H1 (cell line): ENCODE results near the gene PAK2. TPM values are rescaled to one million over a fixed set of nuclear protein-coding genes. Genes with fewer than 3 reads are reported as not detected.

Experiments used
- CTCF ChIA-PET: fragments of 300-600 bp; sonication (Branson Sonifier 250); formaldehyde crosslinking; loops from one replicate; lab custom pipeline; 2021; ENCODE audit not compliant: partially characterized antibody; lab: Charles Lee
- POLR2A ChIA-PET: fragments of 300-600 bp; sonication (Branson Sonifier 250); formaldehyde crosslinking; loops from one replicate; lab custom pipeline; 2021; ENCODE audit warnings: inconsistent platforms; ENCODE audit not compliant: partially characterized antibody; lab: Charles Lee
- DNase-seq, 2 experiments: peaks; one replicate each; pipeline versions ENCODE4 v3.0.0 to v3.0.0-alpha.2; 2010 to 2022; ENCODE audit warnings: low spot score in 2 of 2, low read depth in 1 of 2, mixed read lengths in 1 of 2
- FAIRE-seq: peaks from 2 replicates; lab custom pipeline; 2011; peaks lifted over from hg19 to GRCh38; lab: Jason Lieb, UNC
- H2AFZ ChIP-seq: 2 replicates; pipeline ENCODE4 v1.8.1; 2012; ENCODE audit warnings: low read length, inconsistent platforms
- H2AK5ac ChIP-seq: 2 replicates; pipeline ENCODE4 v1.6.1; 2013; ENCODE audit warnings: low read depth, low read length
- H2BK120ac ChIP-seq: replicated peaks from 2 replicates; pipeline ENCODE3; 2013; ENCODE audit warnings: low read depth, low read length, inconsistent platforms
- H2BK12ac ChIP-seq: 2 replicates; pipeline ENCODE4 v1.6.1; 2013; ENCODE audit warnings: low read depth, low read length
- H2BK15ac ChIP-seq: 2 replicates; pipeline ENCODE4 v1.6.1; 2013; ENCODE audit warnings: low read length
- H2BK20ac ChIP-seq: 2 replicates; pipeline ENCODE4 v1.6.1; 2013; ENCODE audit warnings: low read length
- H2BK5ac ChIP-seq: 2 replicates; pipeline ENCODE4 v1.6.1; 2013; ENCODE audit warnings: low read depth, low read length
- H3K14ac ChIP-seq: 2 replicates; pipeline ENCODE4 v1.6.1; 2013; ENCODE audit warnings: inconsistent platforms; ENCODE audit not compliant: insufficient read length
- H3K18ac ChIP-seq: 2 replicates; pipeline ENCODE4 v1.6.1; 2013; ENCODE audit warnings: low read length; ENCODE audit errors: extremely low read depth
- H3K23ac ChIP-seq: 2 replicates; pipeline ENCODE4 v1.6.1; 2013; ENCODE audit warnings: inconsistent platforms; ENCODE audit not compliant: insufficient read length
- H3K23me2 ChIP-seq: 2 replicates; pipeline ENCODE4 v1.6.1; 2013; ENCODE audit warnings: low read depth, low read length
- H3K27ac ChIP-seq: 2 replicates; pipeline ENCODE4 v1.6.1; 2011; ENCODE audit warnings: low read depth, low read length, inconsistent platforms
- H3K27me3 ChIP-seq, 4 experiments: replicated peaks in 1 of 4; 1 replicate in 1 of 4; 2 replicates in 3 of 4; pipeline versions ENCODE4 v1.6.1 to v1.8.1; 2011 to 2013; ENCODE audit warnings: low read length in 3 of 4, mild to moderate bottlenecking in 3 of 4, inconsistent platforms in 2 of 4, mixed read lengths in 2 of 4, moderate library complexity in 1 of 4; ENCODE audit not compliant: control insufficient read depth in 3 of 4, insufficient read depth in 3 of 4; ENCODE audit errors: extremely low read depth in 1 of 4
- H3K36me3 ChIP-seq, 4 experiments: 2 replicates each; pipeline versions ENCODE4 v1.6.1 to v1.8.1; 2011 to 2013; ENCODE audit warnings: mild to moderate bottlenecking in 4 of 4, low read length in 3 of 4, moderate library complexity in 2 of 4, control low read depth in 1 of 4, inconsistent platforms in 1 of 4; ENCODE audit not compliant: insufficient read depth in 4 of 4, control insufficient read depth in 2 of 4
- H3K4ac ChIP-seq: replicated peaks from 2 replicates; pipeline ENCODE3; 2013; ENCODE audit warnings: low read length, low read depth, mixed read lengths, inconsistent platforms; ENCODE audit not compliant: insufficient read length
- H3K4me1 ChIP-seq, 4 experiments: replicated peaks in 1 of 4; 1 replicate in 1 of 4; 2 replicates in 3 of 4; pipeline versions ENCODE4 v1.6.1 to v1.8.1; 2011 to 2013; ENCODE audit warnings: low read length in 3 of 4, inconsistent platforms in 2 of 4, mixed read lengths in 1 of 4; ENCODE audit not compliant: insufficient read depth in 4 of 4, control insufficient read depth in 3 of 4
- H3K4me2 ChIP-seq, 2 experiments: 2 replicates each; pipeline versions ENCODE4 v1.6.1 to v1.8.1; 2011 to 2013; ENCODE audit warnings: low read depth in 2 of 2, low read length in 2 of 2, control low read depth in 1 of 2, inconsistent platforms in 1 of 2, mild to moderate bottlenecking in 1 of 2; ENCODE audit not compliant: insufficient read depth in 1 of 2
- H3K4me3 ChIP-seq, 4 experiments: fragments of 200-600, 300-600 bp in 1 of 4; sonication (generic), shearing (Covaris generic), sonication (Bioruptor Twin) in 1 of 4; 2 replicates each; pipeline versions ENCODE4 v1.5.1 to v1.8.1; 2011 to 2016; ENCODE audit warnings: low read length in 4 of 4, low read depth in 3 of 4, control low read depth in 2 of 4, inconsistent platforms in 2 of 4, mild to moderate bottlenecking in 2 of 4, mixed read lengths in 1 of 4, moderate library complexity in 1 of 4; ENCODE audit not compliant: insufficient read depth in 2 of 4; ENCODE audit errors: extremely low read depth in 1 of 4
- H3K56ac ChIP-seq: replicated peaks from 2 replicates; pipeline ENCODE3; 2013; ENCODE audit warnings: low read depth, mild to moderate bottlenecking, mixed read lengths, low read length, inconsistent platforms; ENCODE audit not compliant: insufficient read length
- H3K79me1 ChIP-seq: 2 replicates; pipeline ENCODE4 v1.6.1; 2013; ENCODE audit warnings: low read depth, low read length, control low read depth
- H3K79me2 ChIP-seq, 2 experiments: 2 replicates each; pipeline versions ENCODE4 v1.6.1 to v1.8.1; 2012 to 2013; ENCODE audit warnings: low read length in 2 of 2, mild to moderate bottlenecking in 2 of 2, inconsistent platforms in 1 of 2; ENCODE audit not compliant: insufficient read depth in 2 of 2, control insufficient read depth in 1 of 2
- H3K9ac ChIP-seq, 4 experiments: replicated peaks in 1 of 4; 1 replicate in 1 of 4; 2 replicates in 3 of 4; pipeline versions ENCODE4 v1.6.1 to v1.8.1; 2011 to 2013; ENCODE audit warnings: low read depth in 3 of 4, low read length in 3 of 4, control low read depth in 2 of 4, mild to moderate bottlenecking in 2 of 4, moderate library complexity in 2 of 4, inconsistent platforms in 1 of 4; ENCODE audit errors: extremely low read depth in 1 of 4
- H3K9me3 ChIP-seq, 2 experiments: 2 replicates each; pipeline versions ENCODE4 v1.6.1 to v1.8.1; 2012 to 2013; ENCODE audit warnings: mild to moderate bottlenecking in 2 of 2, moderate library complexity in 2 of 2, control low read depth in 1 of 2, inconsistent platforms in 1 of 2, low read depth in 1 of 2, low read length in 1 of 2, mixed read lengths in 1 of 2; ENCODE audit not compliant: insufficient read depth in 2 of 2
- H4K20me1 ChIP-seq, 2 experiments: replicated peaks in 1 of 2; 2 replicates each; pipeline versions ENCODE3 to v1.8.1; 2011 to 2013; ENCODE audit warnings: inconsistent platforms in 2 of 2, low read length in 2 of 2, mild to moderate bottlenecking in 1 of 2; ENCODE audit not compliant: insufficient read depth in 2 of 2, control insufficient read depth in 1 of 2
- H4K5ac ChIP-seq: 2 replicates; pipeline ENCODE4 v1.6.1; 2013; ENCODE audit warnings: low read length, low read depth, mixed read lengths, inconsistent platforms; ENCODE audit not compliant: insufficient read length
- H4K8ac ChIP-seq: 2 replicates; pipeline ENCODE4 v1.8.0; 2013; ENCODE audit warnings: mild to moderate bottlenecking, moderate library complexity, low read length, inconsistent platforms; ENCODE audit not compliant: insufficient read depth; ENCODE audit errors: extremely low read depth
- H4K91ac ChIP-seq: replicated peaks from 2 replicates; pipeline ENCODE3; 2013; ENCODE audit warnings: low read length, mixed read lengths, inconsistent platforms; ENCODE audit not compliant: insufficient read length
- BCL11A ChIP-seq, 2 experiments: IDR thresholded peaks; one replicate each; pipeline ENCODE4 v1.6.1; 2011; ENCODE audit warnings: low read depth in 2 of 2, low read length in 2 of 2, mild to moderate bottlenecking in 2 of 2
- EGR1 ChIP-seq: IDR thresholded peaks from 2 replicates; pipeline ENCODE4 v1.6.1; 2011; ENCODE audit warnings: low read depth, low read length, borderline replicate concordance
- FOSL1 ChIP-seq: IDR thresholded peaks from 2 replicates; pipeline ENCODE4 v1.6.1; 2011; ENCODE audit warnings: mild to moderate bottlenecking, low read depth, low read length, moderate library complexity; ENCODE audit not compliant: insufficient read depth
- GTF2F1 ChIP-seq: IDR thresholded peaks from 2 replicates; pipeline ENCODE4 v1.6.1; 2012; ENCODE audit warnings: low read depth, low read length, improper control_type of control experiment, borderline replicate concordance
- JUN ChIP-seq: IDR thresholded peaks from 2 replicates; pipeline ENCODE4 v1.6.1; 2011; ENCODE audit warnings: low read depth, mild to moderate bottlenecking, improper control_type of control experiment, low read length
- JUND ChIP-seq: IDR thresholded peaks from 2 replicates; pipeline ENCODE4 v1.6.1; 2011; ENCODE audit warnings: mild to moderate bottlenecking, improper control_type of control experiment, low read length
- KDM4A ChIP-seq: IDR thresholded peaks from one replicate; pipeline ENCODE4 v1.7.1; 2012; ENCODE audit warnings: low read depth, mild to moderate bottlenecking, moderate library complexity, low read length, inconsistent platforms; ENCODE audit not compliant: severe bottlenecking
- KDM5A ChIP-seq: fragments of 200-600 bp; IDR thresholded peaks from 2 replicates; pipeline ENCODE4 v1.7.1; 2012; ENCODE audit warnings: mild to moderate bottlenecking, low read length, inconsistent platforms, mixed read lengths
- RAD21 ChIP-seq, 2 experiments: IDR thresholded peaks in 1 of 2; conservative IDR thresholded peaks in 1 of 2; 2 replicates each; pipeline ENCODE4 v1.6.1; 2011; ENCODE audit warnings: low read depth in 2 of 2, low read length in 2 of 2, improper control_type of control experiment in 1 of 2, inconsistent platforms in 1 of 2, mild to moderate bottlenecking in 1 of 2, moderate library complexity in 1 of 2
- RNF2 ChIP-seq: fragments of 200-900, 300-1000 bp; sonication (generic); IDR thresholded peaks from 2 replicates; pipeline ENCODE4 v1.7.1; 2016; ENCODE audit warnings: borderline replicate concordance, low read depth, mild to moderate bottlenecking, antibody characterized with exemption, low read length; ENCODE audit not compliant: poor library complexity, severe bottlenecking; ENCODE audit errors: missing control alignments
- RXRA ChIP-seq: IDR thresholded peaks from 2 replicates; pipeline ENCODE4 v1.6.1; 2011; ENCODE audit warnings: low read depth, mild to moderate bottlenecking, low read length, moderate library complexity; ENCODE audit not compliant: insufficient read depth
- SAP30 ChIP-seq: fragments of 300-600 bp; sonication (generic); IDR thresholded peaks from 2 replicates; pipeline ENCODE4 v1.7.1; 2012; ENCODE audit warnings: low read length, moderate library complexity, mild to moderate bottlenecking, inconsistent platforms; ENCODE audit not compliant: insufficient read depth, insufficient replicate concordance
- SP2 ChIP-seq: IDR thresholded peaks from 2 replicates; pipeline ENCODE4 v1.6.1; 2012; ENCODE audit warnings: mild to moderate bottlenecking, low read length, inconsistent platforms
- TBP ChIP-seq: IDR thresholded peaks from 2 replicates; pipeline ENCODE4 v1.6.1; 2011; ENCODE audit warnings: low read depth, low read length, improper control_type of control experiment
- WGBS, 2 experiments: shearing (Covaris generic) in 1 of 2; methylation state at CpG; one replicate each; pipeline versions ENCODE4 v1.1.6 to v1.1.7; 2013 to 2015; ENCODE audit warnings: low lambda C conversion rate in 2 of 2, mixed read lengths in 2 of 2, inconsistent platforms in 1 of 2, low coverage in 1 of 2, missing lambda C conversion rate in 1 of 2; ENCODE audit not compliant: insufficient replicate concordance in 2 of 2, insufficient coverage in 1 of 2, insufficient read length in 1 of 2; ENCODE audit errors: extremely low coverage in 1 of 2, missing lambda C conversion rate in 1 of 2; 5-methylcytosine and 5-hydroxymethylcytosine counted together
- polyA plus RNA-seq, 7 experiments: library from polyadenylated mRNA; depleted of rRNA in 3 of 7; stranded (reverse) in 5 of 7; unstranded in 2 of 7; fragments of >200 nt in 5 of 7; fragments of 200-250 nt in 2 of 7; gene quantifications; 1 replicate in 5 of 7; 2 replicates in 1 of 7; 4 replicates in 1 of 7; pipeline versions ENCODE4 v1.2.1 to v1.2.3, GENCODE V29; 2011 to 2013; ENCODE audit warnings: missing spikeins in 2 of 7, mixed read lengths in 2 of 7
- total RNA-seq: library from RNA; stranded (reverse); fragmentation: NEBNext Ultra II Directional; extraction: Animal tissue kit (Norgen Biotek cat#: 25700); gene quantifications from 2 replicates; pipeline ENCODE4 v1.2.1, GENCODE V29; 2021

PAK2 gene
- total and polyA plus RNA-seq, 2 of the 8 experiments (the other 6 are each of a cell fraction or from before 2014, with no cell fraction given): 13.1 to 60.5 TPM

GRCh38 chr3:196804773-196805172, 65.1 kb downstream of the PAK2 start:
- no peak overlapping the region for H2AK5ac ChIP-seq
- H4K5ac ChIP-seq: no peak overlapping the region
- H3K4me1 ChIP-seq: no peaks in the 10 kb centered on the region
- no peak for FAIRE-seq
- WGBS, 2 experiments: 43% methylated on average over 1 of the region's 1 CpG; no CpG with 5 or more reads in 1 of the 2 experiments
- no peak overlapping the region for H3K56ac ChIP-seq
- no peak overlapping the region for H2AFZ ChIP-seq
- peaks cover 0 to 3% of the 10 kb centered on the region in 2 experiments; a peak in 1 of 4 replicates for H3K79me2 ChIP-seq
- H3K4me2 ChIP-seq: no peak overlapping the region
- no peak overlapping the region for H4K91ac ChIP-seq
- H4K20me1 ChIP-seq: no peaks in the 10 kb centered on the region
- no peak overlapping the region for H3K18ac ChIP-seq
- no peak overlapping the region for H3K14ac ChIP-seq
- POLR2A ChIA-PET: no interaction called here
- H3K23ac ChIP-seq: no peak overlapping the region
- no peak overlapping the region for H2BK120ac ChIP-seq
- H4K8ac ChIP-seq: no peak overlapping the region
- no peaks in the 10 kb centered on the region for H3K23me2 ChIP-seq
- H2BK15ac ChIP-seq: no peak overlapping the region
- H2BK20ac ChIP-seq: no peak overlapping the region
- no peak for DNase-seq
- CTCF ChIA-PET: interaction anchor here (1.0 kb wide), 1 partner anchor 120 kb away, joined by 3 read pairs; no protein-coding TSS in a partner anchor
- peaks cover 4 to 55% (median 33%) of the 10 kb centered on the region in 4 experiments for H3K36me3 ChIP-seq
- no peaks in the 10 kb centered on the region for H3K9me3 ChIP-seq
- H3K4ac ChIP-seq: no peak overlapping the region
- no peaks in the 10 kb centered on the region for H3K27me3 ChIP-seq
- no peak overlapping the region for H2BK5ac ChIP-seq
- no peak overlapping the region for H3K9ac ChIP-seq
- no peak overlapping the region for H3K27ac ChIP-seq
- no peak overlapping the region for H3K4me3 ChIP-seq
- no peaks in the 10 kb centered on the region for H3K79me1 ChIP-seq
- H2BK12ac ChIP-seq: no peak overlapping the region
- no peak for TF ChIP-seq RXRA
- no peak for TF ChIP-seq RAD21 (IDR thresholded peaks at IDR 0.05 in 1 of 2, conservative IDR thresholded peaks at IDR 0.05 in 1 of 2; ENCODE audit: low read depth in 2 of 2, low read length in 2 of 2)
- TF ChIP-seq SP2: no peak
- no peak for TF ChIP-seq KDM5A
- TF ChIP-seq SAP30: no peak
- no peak for TF ChIP-seq EGR1
- TF ChIP-seq RNF2: no peak
- no peak for TF ChIP-seq KDM4A
- TF ChIP-seq TBP: no peak
- TF ChIP-seq JUND: no peak
- TF ChIP-seq JUN: no peak
- TF ChIP-seq GTF2F1: no peak
- TF ChIP-seq FOSL1: no peak
- no peak for TF ChIP-seq BCL11A (IDR thresholded peaks at IDR 0.05; ENCODE audit: low read depth in 2 of 2, low read length in 2 of 2)
